Measurements from ENCODE around the gene CRELD2.

CRELD2 gene

GRCh38 chr22:49913026-49913425 is 5.4 kb upstream of the CRELD2 start:
- no peak for DNase-seq (ENCODE audit: low spot score)

- no peak for DNase-seq (ENCODE audit: low spot score)
These were observed 5.0 kb upstream of the CRELD2 start for GRCh38 chr22:49913446-49913845.

- no peak for DNase-seq (ENCODE audit: low spot score)
These were observed 4.2 kb upstream of the CRELD2 start for GRCh38 chr22:49914256-49914655.

- DNase-seq (ENCODE audit: low spot score), result no peak
These were observed 2.8 kb upstream of the CRELD2 start for GRCh38 chr22:49915610-49916009.

- no peak for DNase-seq (ENCODE audit: low spot score)
These were observed 1.6 kb upstream of the CRELD2 start for GRCh38 chr22:49916831-49917230.

- no peak for DNase-seq (ENCODE audit: low spot score)
These were observed 762 bp downstream of the CRELD2 start for GRCh38 chr22:49918911-49919881.

GRCh38 chr22:49920859-49921258 is 2.4 kb downstream of the CRELD2 start:
- DNase-seq (ENCODE audit: low spot score), result no peak

GRCh38 chr22:49921508-49922278 is 3.3 kb downstream of the CRELD2 start:
- no peak for DNase-seq (ENCODE audit: low spot score)

- DNase-seq (ENCODE audit: low spot score), result no peak
These were observed 4.0 kb downstream of the CRELD2 start for GRCh38 chr22:49922484-49922883.

GRCh38 chr22:49922926-49923325 is 4.5 kb downstream of the CRELD2 start:
- DNase-seq (ENCODE audit: low spot score), result no peak

- DNase-seq (ENCODE audit: low spot score), result no peak
These were observed 5.0 kb downstream of the CRELD2 start for GRCh38 chr22:49923445-49923844.

GRCh38 chr22:49924113-49924833 is 5.8 kb downstream of the CRELD2 start:
- no peak for DNase-seq (ENCODE audit: low spot score)

- no peak for DNase-seq (ENCODE audit: low spot score)
These were observed 7.2 kb downstream of the CRELD2 start for GRCh38 chr22:49925525-49926128.

- DNase-seq (ENCODE audit: low spot score), result no peak
These were observed 8.5 kb downstream of the CRELD2 start for GRCh38 chr22:49926916-49927315.

- DNase-seq (ENCODE audit: low spot score), result no peak
These were observed 9.2 kb downstream of the CRELD2 start for GRCh38 chr22:49927483-49928184.

- DNase-seq (ENCODE audit: low spot score), result no peak
These were observed 9.7 kb downstream of the CRELD2 start for GRCh38 chr22:49928185-49928495.

- DNase-seq (ENCODE audit: low spot score), result no peak
These were observed 10.2 kb downstream of the CRELD2 start for GRCh38 chr22:49928555-49929210.

- DNase-seq (ENCODE audit: low spot score), result no peak
These were observed 11.0 kb downstream of the CRELD2 start for GRCh38 chr22:49929211-49929979.

- no peak for DNase-seq (ENCODE audit: low spot score)
These were observed 11.7 kb downstream of the CRELD2 start for GRCh38 chr22:49929994-49930575.

Measured in RKO (cell line).